ENCODE data around the gene GALNT18. TPM values are rescaled to one million over a fixed set of nuclear protein-coding genes. Genes with fewer than 3 reads are reported as not detected.

GALNT18 gene
- total and polyA plus RNA-seq, 2 donors (not counting 3 experiments of a cell fraction or from before 2014, with no cell fraction given): 0.17 to 0.18 TPM

- ChIA-PET POLR2A (no interaction called here), CTCF (no interaction called here)
- intact Hi-C loops (cut with micrococcal nuclease) (no loop called here), dilution Hi-C loops (cut with MboI; ENCODE audit: extremely low pct_ligation_motif_present, low sequenced_read_pairs) (no loop called here)
- FAIRE-seq (no peak), DNase-seq (ENCODE audit: low read depth, low spot score) (no peak)
- Histone ChIP-seq H3K27ac (ENCODE audit: insufficient read depth, low read depth, low read length) (no peak overlapping the region), H4K20me1 (replicated peaks; ENCODE audit: control insufficient read depth, extremely low read depth, insufficient read depth, low read length) (no peaks in the 10 kb centered on the region), H3K4me2 (ENCODE audit: insufficient read depth, low read length) (no peak overlapping the region), H3K4me3 (replicated peaks in 1 of 3; ENCODE audit: insufficient read depth in 1 of 3, low read depth in 1 of 3, low read length in 3 of 3) (no peak overlapping the region), H3K27me3 (ENCODE audit: control insufficient read depth in 2 of 2, insufficient read depth in 2 of 2, low read length in 2 of 2) (peaks cover 0 to 3% of the 10 kb centered on the region in 2 experiments), H3K9me3 (replicated peaks; ENCODE audit: control insufficient read depth, insufficient read depth, low read length) (no peaks in the 10 kb centered on the region), H3K36me3 (ENCODE audit: control insufficient read depth in 2 of 2, extremely low read depth in 1 of 2, insufficient read depth in 2 of 2, low read length in 2 of 2) (no peaks in the 10 kb centered on the region), H3K4me1 (ENCODE audit: control insufficient read depth, extremely low read depth, insufficient read depth, low read length) (no peaks in the 10 kb centered on the region), H2AFZ (ENCODE audit: low read depth, low read length) (no peak overlapping the region), H3K9me1 (replicated peaks; ENCODE audit: control insufficient read depth, extremely low read depth, insufficient read depth, low read length) (no peaks in the 10 kb centered on the region), H3K9ac (replicated peaks; ENCODE audit: extremely low read depth, insufficient read depth, low read length) (no peak overlapping the region), H3K79me2 (ENCODE audit: control insufficient read depth, insufficient read depth, low read length) (no peaks in the 10 kb centered on the region)
- BruUV-seq (replicated peaks): no TSS peak
- TF ChIP-seq MYC (IDR thresholded peaks at IDR 0.05; ENCODE audit: low read depth, low read length) (no peak), JUN (IDR thresholded peaks at IDR 0.05; ENCODE audit: borderline replicate concordance, insufficient read depth, insufficient read length, low read depth) (no peak), GATA2 (IDR thresholded peaks at IDR 0.05; ENCODE audit: insufficient read depth, insufficient read length, low read depth, low read length) (no peak), MAX (IDR thresholded peaks at IDR 0.05; ENCODE audit: insufficient read depth, insufficient read length) (no peak), EZH2 (IDR thresholded peaks at IDR 0.05; ENCODE audit: borderline replicate concordance, low read depth, low read length, severe bottlenecking) (no peak), FOS (IDR thresholded peaks at IDR 0.05; ENCODE audit: borderline replicate concordance, insufficient read depth, low read length) (no peak), POLR2A (IDR thresholded peaks at IDR 0.05; ENCODE audit: low read depth, low read length) (no peak), POLR2AphosphoS5 (IDR thresholded peaks at IDR 0.05; ENCODE audit: insufficient read depth, low read depth, low read length) (no peak), CTCF (IDR thresholded peaks at IDR 0.05; ENCODE audit: extremely low read depth in 1 of 2, insufficient read depth in 1 of 2, low read depth in 1 of 2, low read length in 2 of 2) (no peak)
These were observed 143.1 kb downstream of the GALNT18 start for GRCh38 chr11:11478687-11479086.

Measured in endothelial cell of umbilical vein (primary cell).